NCI-H524 (cell line): ENCODE data around the gene CGB2.
"Not testable (repeated sequence)": the region's sequence is repeated elsewhere in the genome, so short reads cannot be mapped to it uniquely, and the experiment has no call there.

Source experiments
- DNase-seq, 2 experiments: peaks; one replicate each; lab custom pipeline; 2025; lab: John Stamatoyannopoulos, UW

Gene CGB2

DNA sequence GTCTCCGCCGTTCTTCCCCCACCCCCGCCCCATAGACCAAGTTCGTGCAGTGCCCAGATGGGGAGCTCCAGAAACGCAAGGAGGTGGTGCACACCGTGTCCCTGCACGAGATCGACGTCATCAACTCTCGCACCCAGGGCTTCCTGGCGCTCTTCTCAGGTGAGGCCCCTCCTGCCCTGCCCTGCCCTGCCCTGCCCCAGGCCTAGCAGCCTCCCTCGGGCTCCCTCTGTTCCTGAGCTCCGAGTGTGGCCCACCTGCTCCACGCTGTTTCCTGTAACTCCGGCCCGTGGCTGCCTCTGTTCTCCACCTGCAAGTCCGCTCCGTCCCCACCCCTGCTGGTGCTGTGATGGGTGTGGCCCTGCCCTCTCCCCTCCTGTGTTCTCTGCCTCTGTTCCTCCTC is 21.2 kb upstream of the CGB2 start:
- no peak for DNase-seq

DNA sequence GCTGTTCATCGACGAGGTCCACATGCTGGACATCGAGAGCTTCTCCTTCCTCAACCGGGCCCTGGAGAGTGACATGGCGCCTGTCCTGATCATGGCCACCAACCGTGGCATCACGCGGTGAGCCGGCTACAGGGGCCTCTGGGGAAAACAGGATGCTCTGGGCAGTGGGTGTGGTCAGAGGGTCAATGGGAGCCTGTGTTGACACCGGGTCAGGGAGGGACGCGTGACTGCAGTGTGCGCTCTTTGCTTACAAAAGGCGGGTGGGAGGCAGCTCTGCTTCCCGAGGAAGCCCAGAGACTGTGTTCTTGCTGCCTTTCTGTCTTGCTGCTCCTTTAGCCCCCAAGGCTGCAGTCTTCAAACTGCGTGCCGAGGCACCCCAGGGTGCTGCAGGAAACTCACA is 20.5 kb upstream of the CGB2 start:
- no peak for DNase-seq

DNA sequence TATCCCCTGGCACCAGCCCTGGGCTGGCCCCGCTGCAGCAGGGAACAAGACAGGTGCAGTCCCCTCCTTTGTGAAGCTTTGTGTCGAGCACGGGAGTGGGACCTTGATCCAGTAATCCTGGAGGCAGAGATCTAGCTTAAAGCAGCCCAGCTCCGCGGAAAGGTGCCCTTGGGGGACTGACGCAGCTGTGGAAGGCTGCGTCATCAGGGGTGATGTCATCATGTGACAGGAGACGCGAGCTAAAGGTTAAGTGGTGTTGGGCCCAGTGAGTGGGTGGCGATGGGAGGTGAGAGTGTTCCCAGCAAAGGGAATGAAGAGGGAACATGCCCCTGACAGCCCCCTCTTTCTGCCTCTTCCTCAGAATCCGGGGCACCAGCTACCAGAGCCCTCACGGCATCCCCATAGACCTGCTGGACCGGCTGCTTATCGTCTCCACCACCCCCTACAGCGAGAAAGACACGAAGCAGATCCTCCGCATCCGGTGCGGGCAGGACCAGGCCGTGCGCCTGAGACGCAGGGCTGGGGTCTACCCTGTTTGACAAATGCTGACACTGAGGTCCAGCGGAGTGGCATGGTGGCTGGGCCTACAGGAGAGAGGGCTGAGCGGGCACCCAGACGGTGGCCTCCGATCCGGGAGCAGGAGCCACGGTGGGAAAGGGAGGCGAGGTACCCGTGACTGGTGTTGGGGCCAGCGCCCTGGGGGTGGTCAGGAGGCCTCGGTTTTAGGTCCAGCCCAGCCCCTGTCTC is 17.4 kb upstream of the CGB2 start:
- DNase-seq, result no peak

DNA sequence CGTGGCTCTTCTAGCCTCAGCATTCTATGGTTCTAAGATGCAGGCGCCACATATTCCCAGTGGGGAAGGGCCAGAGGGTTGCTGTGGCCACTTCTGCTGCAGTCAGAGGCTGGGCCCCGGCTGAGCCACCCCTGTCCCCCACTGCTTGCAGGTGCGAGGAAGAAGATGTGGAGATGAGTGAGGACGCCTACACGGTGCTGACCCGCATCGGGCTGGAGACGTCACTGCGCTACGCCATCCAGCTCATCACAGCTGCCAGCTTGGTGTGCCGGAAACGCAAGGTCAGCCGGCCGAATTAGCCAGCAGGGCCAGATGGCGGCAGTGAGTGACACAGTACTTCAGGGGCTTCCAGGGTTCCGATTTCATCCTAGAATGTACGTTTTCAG is 16.8 kb upstream of the CGB2 start:
- peak; percentile 23 to 73 for DNase-seq

DNA sequence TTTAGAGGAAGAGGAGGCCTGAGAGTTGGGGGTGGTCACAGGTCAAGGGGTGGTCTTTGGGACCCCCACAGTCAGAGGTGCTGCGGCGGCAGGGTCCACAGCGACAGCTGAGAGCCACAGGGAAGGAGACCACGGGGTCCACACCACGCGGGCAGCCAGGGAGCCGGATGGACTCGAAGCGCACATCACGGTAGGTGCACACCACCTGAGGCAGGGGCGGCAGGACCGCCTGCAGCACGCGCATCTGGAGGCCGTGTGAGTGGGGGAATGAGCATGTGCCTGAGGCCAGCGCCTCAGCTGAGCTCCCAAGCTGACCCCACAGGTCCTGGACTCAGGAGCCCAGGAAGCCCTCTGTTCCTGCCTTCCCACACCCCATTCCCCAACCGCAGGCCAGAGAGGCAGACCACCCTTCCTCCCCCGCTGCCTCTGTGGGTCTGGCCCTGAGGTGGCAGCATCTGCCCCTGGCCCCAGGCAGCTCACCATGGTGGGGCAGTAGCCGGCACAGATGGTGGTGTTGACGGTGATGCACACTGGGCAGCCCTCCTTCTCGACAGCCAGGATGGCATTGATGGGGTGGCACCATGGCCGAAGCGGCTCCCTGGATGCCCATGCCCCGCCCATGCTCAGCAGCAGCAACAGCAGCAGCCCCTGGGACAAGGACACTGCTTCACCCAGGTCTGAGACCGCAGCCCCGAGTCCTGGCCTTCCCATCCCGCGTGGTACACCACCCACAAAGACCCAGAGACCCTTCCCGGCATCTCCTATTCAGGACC is 15.4 kb upstream of the CGB2 start:
- DNase-seq, result no peak

DNA sequence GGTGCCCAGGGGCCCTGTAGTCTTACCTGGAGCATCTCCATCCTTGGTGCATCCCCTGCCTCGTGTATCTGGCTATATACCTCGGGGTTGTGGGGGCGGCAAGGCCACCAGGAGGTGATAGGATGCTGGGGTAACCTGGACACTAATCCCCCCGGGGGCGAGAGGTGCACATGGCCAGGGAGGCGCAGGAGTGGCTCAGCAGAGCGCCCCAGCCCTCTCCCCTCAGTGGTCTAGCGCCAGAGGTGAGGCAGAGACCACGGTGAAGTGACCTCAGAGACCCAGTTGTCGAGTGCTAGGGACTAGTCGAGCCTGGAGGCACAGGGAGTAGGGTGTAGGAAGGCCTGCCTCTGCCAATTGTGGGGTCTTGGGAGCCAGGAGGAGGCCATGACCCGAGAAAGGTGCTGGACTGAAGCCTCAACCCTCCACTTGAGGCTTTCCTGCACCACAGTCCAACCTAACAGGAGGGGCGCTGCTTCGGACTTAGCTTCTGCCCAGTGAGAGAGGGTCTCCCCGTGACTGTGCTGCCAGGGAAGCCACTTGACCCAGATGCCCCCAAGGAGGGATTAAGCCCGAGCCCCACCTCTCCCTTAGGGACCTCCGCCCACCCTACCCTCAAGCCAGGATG is 14.5 kb upstream of the CGB2 start, which contains the start of gene LHB:
Gene LHB (minus strand): TSS at position 51 of the 625 bp plus-strand sequence. CDS start 10 bp downstream, at position 41.
- no peak for DNase-seq

DNA sequence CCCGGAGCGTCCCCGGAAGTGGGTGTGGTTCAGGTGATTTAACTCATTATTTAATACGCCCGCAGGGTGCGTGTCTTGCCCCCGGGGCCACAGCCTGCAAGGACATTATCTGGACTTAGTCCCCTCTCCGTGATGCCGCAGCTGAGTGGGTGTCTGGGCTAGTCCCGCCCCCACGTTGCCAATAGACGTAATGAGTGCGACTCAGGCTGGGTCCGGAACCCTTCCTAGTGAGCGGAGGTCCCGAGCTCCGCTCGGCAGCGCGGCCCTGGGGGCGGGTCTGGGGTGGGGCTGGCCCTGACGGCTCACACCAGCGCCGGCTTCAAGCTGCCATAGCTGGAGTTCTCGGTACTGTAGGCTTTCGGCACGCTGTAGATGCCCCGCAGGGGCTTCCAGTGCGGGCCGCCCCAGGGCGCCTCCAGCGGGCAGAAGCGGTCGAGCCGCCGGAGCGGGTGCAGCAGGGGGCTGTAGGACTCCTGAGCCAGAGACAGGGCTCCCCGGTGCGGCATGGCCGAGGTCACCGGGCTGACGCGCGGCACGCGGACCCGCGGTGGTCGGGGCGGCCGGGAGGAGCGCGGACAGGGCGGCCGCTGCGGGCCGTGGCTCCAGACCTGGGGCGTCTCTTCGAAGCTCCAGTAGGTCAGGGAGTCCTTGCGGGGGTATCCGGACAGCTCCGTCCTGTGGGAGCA is 13.9 kb upstream of the CGB2 start:
- peak; percentile 45 to 77 for DNase-seq

DNA sequence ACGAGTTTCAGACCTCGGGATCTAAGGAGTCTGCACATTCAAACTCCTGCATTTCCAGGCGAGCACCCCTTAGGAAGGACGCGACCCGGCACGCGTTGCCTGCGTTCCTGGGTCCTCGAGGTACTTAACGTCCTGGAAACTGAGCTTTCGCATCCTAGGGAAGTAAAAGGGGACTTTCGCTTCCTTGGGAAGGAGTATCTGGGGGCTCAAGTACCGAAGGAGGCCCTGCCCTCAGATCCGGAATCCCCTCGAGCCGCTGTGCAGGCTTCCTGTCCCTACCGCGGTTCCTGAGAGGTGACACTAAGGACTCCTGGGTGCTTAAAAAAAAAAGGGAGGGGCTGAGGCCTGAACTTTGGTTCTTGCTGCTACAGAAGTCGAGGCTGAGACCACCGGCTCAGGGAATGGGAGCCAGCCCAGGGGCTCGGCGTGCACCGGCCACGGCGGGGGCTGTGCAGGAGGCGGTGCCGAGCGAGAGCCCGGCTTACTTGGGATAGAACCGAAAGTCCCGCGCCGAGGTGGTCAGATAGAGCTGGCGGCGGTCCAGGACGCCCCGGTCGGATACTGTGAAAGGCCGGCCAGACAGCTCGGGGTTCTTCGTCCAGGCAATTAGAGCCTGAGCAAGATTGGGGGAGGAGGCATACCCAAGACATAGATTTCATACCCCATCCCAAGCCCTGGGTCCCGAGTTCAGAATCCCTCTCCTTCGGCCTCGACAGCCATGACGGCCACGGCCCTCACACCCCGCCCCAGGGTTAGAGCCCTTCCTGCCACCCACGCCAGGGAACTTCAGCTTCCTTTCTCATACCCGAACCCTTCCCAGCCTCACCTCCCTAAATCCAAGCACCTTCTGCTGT is 13.1 kb upstream of the CGB2 start:
- peak in 1 of 2 experiments; percentile 40 for DNase-seq

DNA sequence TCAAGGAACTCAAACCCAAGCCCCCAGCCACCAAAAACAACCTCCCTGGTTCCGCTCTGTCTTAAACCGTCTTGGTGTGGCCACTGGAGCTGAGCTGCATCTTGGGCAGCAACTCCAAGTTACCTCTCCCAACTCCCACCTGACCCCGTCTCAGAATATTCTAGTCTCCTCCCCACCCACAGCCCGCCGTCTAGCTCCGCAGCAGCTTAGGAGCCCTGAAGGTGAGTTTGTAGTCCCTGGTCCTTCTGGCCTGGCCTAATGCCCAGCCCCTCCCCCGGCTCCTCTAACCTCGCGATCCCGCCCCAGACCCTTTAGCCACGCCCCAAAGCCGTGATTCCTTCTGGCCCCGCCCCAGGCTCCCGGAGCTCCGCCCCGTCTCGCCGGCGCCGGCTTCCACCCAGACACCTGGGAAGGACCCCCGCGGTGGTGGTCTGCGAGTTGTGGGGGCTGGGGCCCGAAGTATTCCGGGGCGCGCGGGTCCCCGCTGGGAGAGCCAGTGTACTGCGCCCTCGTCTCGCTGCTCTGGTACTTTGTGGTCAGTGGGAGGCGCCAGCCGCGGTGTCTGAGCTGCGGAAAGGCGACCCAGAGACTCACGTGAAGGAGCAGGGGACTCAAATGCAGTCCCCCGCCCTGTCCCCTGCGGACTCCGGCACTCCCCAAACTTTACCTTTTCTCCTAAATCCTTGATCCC is 12.3 kb upstream of the CGB2 start:
- DNase-seq, result peak; percentile 40 to 77

DNA sequence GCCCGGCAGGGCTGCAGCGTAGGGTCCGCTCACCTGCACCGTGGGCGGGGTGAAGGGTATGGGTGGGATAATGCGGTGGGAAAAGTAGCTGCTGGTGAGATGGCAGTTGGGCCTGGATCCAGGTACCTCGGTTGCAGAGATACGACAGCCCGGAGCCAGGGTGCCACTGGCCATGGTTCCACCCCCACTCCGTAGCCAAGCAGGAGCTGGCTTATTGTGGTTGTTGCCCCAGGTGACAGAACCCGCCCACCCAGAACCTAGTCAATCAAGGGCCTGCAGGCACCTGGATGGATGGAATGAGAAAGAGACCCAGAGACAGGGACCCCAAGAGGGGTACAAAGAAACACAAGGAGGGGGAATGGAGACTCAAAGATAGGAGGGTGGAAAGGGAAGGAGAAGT is 11.3 kb upstream of the CGB2 start:
- DNase-seq, result no peak

DNA sequence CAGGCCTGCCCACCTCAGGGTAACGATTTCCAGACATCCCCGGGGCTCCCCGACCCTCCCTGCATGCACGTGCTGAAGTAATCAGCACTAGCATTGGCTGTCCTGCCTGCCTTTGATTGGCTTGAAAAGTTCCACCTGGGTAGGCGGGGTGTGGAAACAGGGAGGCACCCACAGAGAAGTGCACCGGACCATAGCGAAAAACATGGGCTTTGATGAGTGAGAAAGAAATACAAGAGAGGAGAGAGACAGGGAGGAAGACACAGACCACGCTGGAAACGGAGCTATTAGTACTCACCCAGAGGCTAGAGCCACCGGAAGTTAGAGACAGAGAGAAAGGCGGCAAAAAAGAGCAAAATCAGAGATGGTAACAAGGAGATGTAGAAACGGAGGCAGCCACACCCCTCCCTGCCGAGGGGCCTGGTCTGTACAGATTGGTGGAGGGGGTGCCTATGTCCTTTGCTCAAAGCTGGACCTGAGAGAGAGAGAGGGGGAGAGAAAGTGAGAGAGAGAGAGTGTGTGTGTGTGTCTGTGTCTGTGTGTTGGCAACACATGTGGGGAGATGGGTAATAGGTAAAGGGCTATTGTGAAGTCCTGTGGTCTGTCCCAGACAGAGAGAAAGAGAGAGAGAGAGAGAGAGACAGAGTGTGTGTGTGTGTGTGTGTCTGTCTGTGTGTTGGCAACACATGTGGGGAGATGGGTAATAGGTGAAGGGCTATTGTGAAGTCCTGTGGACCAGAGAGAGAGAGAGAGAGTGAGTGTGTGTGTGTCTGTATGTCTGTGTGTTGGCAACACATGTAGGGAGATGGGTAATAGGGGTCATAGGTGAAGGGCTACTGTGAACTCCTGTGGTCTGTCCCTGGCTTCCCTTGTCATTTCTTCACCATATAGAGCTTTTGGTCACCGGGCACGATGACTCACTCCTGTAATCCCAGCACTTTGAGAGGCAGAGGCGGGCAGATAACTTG is 10.5 kb upstream of the CGB2 start:
- no peak for DNase-seq

DNA sequence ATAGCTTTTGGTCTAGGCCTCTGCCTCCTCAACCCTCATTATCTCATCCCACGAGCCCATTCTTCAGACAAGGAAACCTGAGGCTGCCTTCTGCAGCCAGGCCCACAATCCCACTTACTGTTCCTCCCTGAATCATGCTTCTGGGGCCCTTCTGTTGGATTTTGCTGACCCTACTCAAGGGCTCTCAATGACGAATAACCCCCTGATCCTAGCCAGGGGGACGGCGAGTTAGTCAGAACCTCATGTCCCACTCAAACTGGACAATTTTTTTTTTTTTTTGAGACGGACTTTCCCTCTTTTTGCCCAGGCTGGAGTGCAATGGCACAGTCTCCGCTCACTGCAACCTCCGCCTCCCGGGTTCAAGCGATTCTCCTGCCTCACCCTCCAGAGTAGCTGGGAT is 9.6 kb upstream of the CGB2 start:
- DNase-seq, result no peak

DNA sequence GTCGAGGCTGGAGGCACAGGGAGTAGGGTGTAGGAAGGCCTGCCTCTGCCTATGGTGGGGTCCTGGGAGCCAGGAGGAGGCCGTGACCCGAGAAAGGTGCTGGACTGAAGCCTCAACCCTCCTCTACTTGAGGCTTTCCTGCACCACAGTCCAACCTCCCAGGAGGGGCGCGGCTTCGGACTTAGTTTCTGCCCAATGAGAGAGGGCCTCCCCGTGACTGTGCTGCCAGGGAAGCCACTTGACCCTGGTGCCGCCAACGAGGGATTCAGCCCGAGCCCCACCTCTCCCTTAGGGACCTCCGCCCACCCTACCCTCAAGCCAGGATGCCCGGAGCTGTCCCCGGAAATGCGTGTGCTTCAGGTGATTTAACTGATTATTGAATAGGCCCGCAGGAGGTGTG is 7.5 kb upstream of the CGB2 start, which contains the start of gene CGB3:
Gene CGB3 (minus strand): TSS at position 101 of the 400 bp plus-strand sequence. CDS start 362 bp downstream, outside the sequence.
- DNase-seq, result not testable (repeated sequence)

DNA sequence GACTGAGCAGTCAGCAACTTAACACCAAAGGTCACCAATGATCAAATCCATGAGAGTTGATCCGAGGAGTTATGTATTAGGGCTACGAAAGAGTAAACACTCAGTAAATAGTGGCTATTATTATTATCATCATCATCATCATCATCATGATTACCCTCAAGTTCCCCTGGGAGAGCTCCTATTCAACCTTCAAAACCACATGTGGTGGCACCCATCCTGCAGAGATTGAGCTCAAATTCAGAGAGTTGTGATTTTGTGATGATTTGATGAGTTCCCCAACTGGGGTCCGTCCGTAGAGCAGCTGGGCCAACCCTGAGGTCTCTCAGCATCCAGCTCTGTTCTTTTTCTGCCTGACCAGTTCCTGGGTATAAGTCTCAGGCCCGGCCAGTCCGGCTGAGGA is 6.6 kb upstream of the CGB2 start:
- DNase-seq, result not testable (repeated sequence)

DNA sequence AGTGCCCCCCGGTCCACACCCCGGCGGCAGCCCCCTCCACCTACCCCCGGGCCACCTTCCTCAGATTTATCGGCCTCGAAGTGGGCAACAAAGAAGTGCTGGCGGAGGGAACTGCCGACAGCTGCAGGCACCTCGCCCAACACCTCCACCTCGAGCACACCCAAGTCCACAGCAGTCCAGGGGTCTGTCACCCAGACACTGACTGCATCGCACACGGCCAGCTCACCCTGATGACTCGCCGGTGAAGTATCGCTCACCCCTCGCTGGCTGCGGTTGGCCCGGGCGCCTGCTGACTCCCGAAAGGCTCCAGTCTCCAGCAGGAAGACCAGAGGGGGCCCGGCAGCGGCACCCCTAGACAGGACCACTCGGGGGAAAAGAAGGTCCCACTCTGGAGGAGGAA is 6.1 kb upstream of the CGB2 start:
- not testable (repeated sequence) for DNase-seq

DNA sequence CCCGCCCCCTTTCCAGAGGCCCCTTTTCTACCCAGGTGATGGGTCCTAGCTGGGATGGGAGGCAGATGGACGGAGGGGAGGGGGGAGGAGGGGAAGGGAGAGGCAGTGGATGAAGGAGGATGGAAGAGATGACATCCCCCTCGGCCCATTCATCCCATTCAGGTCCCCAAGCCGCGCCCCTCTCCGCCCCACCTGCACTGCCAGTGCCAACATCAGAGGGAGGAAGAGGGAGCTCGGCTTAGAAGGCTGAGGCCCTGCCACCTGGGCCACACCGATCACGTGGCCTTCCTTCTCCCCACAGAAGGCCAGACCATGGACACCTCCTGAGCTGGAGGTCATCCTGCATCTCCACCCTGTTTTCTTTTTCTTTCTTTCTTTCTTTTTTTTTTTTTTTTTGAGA is 3.0 kb upstream of the CGB2 start:
- not testable (repeated sequence) for DNase-seq

DNA sequence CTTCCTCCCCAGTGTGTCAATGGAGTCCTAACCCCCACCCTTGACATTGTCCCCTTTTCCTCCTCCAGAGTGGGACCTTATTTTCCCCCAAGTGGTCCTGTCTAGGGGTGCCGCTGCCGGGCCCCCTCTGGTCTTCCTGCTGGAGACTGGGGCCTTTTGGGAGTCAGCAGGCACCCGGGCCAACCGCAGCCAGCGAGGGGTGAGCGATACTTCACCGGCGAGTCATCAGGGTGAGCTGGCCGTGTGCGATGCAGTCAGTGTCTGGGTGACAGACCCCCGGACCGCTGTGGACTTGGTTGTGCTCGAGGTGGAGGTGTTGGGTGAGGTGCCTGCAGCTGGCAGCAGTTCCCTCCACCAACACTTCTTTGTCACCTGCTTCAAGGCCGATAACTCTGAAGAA is 1.9 kb upstream of the CGB2 start:
- not testable (repeated sequence) for DNase-seq

DNA sequence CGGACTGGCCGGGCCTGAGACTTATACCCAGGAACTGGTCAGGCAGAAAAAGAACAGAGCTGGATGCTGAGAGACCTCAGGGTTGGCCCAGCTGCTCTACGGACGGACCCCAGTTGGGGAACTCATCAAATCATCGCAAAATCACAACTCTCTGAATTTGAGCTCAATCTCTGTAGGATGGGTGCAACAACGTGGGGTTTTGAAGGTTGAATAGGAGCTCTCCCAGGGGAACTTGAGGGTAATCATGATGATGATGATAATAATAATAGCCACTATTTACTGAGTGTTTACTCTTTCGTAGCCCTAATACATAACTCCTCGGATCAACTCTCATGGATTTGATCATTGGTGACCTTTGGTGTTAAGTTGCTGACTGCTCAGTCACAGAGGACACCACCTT is 1.4 kb upstream of the CGB2 start:
- DNase-seq, result not testable (repeated sequence)

DNA sequence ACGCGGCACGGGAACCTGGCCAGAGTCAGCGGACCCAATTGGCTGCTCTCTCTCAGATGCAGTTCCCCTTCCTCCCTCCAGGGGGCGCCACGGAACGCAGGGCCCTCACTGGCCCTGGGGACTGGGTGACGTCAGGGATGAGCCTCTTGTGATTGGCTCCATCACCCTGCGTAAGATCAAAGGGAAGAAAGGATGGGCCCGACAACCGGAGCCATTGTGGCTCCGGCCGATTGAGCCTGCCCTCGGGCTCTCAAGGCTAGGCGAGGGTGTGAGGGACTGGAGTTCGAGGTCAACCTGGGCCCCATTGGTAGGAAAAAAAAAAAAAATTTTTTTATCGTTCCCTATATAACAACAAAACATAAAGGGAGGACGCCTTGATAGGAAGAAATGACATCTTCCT is 5.1 kb downstream of the CGB2 start, which contains the start of gene CGB1:
Gene CGB1 (minus strand): TSS at position 81 of the 400 bp plus-strand sequence. CDS start 184 bp downstream, outside the sequence.
- peak; percentile 24 to 62 for DNase-seq
